HG03025 (cell line): ENCODE data around the gene SLC6A9.
A peak's percentile ranks its signal among the peaks of the same experiment; 100 is the strongest.

Source experiments
- ATAC-seq: cut with Tn5 transposase; IDR thresholded peaks from one replicate; pipeline ENCODE4 v1.9.1; 2021; ENCODE audit warnings: mild to moderate bottlenecking, moderate library complexity; ENCODE audit not compliant: unreplicated experiment, low FRiP score

SLC6A9 gene

GRCh38 chr1:44030605-44031251 is 534 bp downstream of the SLC6A9 start:
- ATAC-seq: peak; percentile 11

DNA sequence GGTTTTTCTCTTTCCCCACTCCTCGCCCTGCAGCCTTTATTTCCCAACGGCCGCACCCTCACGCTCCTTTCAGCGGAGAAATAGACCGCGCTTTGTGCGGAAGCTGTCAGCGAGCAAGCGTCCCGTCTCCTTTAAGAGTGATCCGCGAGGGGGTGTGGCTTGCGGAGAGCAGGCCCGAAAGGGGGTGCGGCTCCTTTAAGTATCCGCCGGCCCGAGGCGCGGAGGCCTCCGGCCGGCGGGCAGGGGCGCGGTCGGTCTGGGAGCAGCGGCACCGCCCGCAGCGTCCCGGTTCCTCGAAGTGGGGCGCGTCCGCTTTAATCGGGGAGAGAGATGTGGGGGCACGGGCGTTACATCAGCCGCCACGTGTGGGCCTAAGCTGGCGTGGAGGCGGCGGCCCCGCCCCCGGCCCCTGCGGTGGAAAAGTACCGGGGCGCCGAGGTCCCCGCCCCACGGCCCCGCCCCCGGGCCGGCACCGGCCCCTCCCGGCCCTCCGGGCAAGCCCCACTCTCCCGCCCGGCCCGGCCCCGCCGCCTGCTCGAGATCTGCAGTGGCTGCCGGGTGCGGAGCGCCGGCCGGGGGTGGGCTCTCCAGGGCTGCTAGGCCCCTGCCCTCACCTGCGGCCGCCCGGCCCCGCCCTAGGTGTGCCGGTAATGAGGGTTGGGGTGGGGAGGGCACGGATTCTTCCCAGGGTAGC is 1.2 kb downstream of the SLC6A9 start:
- ATAC-seq: peak; percentile 74

- no peak for ATAC-seq
These were observed 1.9 kb downstream of the SLC6A9 start for GRCh38 chr1:44029260-44029910.

GRCh38 chr1:44027320-44027719 is 3.9 kb downstream of the SLC6A9 start:
- ATAC-seq: no peak

DNA sequence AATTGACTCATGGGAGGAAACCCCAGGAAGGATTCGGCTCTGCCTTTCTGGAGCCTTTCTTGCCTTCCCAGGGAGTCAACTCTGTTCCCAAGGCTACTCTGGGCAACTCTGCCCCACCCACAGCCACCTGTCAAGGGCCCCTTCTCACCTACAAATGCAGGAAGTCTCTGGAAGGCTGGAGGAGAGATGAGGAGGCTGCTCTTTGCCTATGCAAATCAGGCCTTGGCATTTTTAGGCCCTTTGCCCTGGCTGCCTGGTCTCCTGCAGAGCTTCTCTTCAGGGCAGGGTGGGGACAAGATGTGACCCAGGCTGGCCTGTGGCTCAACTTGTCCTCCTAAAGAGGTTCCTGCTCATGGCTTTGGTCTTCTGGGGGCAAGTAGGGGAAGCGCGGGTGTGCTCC is 5.4 kb downstream of the SLC6A9 start:
- ATAC-seq: no peak

DNA sequence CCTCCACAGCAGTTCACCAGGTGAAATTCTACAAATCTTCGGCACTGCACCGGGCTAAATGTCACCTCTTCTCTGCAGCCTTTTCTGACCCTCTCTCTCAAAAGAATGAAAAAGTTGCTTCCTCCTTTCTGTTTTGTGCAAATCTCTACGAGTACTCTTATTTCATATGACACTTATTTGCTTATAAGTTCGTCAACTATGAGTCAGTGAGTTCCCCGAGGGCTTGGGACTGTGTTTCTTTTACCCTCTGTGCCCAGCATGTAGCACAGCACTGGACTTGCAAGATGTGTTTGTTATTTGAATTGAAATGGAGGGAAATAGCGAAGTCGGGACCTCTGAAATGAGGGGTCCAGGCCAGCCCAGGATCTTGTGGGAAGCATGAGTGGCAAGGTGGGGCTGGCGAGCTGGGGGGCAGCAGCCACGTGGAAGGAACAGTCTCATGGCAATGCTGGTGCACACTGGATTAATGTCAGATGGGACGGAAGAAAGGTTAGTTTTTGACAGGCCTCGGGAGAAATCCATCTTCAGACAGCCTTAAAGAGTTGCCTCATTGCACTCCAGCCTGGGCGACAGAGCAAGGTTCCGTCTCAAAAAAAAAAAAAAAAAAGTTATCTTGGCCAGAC is 6.2 kb downstream of the SLC6A9 start:
- no peak for ATAC-seq

DNA sequence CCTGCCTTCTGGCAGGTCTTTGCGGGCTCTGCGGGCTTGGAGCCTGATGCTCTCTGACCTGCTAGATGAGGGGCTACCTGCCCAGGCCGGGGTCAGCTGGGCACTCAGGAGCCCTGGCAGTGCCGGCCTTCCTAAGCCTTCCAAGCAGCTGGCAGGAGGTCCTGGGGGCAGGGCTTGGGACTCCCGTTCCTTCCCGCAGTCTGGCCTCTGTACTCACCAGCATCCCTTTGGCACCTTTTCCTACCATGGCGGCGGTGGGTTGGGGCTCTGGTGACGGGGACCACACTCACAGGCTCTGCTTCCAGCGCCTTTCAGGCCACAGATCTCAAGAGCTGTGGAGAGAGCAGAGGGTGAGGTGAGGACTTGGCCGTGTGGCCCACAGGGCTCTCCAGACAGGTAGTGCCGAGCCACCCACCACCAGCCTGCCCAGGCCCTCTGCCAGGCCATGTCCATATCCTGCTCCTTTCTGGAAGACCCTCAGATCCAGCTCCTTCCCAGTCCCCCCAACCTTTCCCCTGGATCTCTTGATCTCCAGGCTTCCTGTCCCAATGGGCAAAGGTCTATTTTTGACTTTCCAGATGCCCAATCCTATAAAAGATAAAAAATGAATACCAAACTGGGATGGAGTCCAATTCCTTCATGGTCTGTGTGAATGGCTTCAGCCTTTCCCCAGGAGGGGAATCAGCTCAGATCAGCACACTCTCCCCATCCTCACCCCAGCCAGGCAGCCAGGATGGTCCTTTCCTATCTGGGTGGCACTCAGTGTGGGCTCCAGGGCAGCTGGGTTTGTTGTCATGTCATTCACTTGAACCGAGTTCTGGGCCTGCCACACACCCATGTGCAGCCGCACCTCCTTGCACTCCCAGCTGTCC is 7.0 kb downstream of the SLC6A9 start:
- no peak for ATAC-seq

- no peak for ATAC-seq
These were observed 9.5 kb downstream of the SLC6A9 start for GRCh38 chr1:44021581-44022321.

GRCh38 chr1:44021156-44021555 is 10.1 kb downstream of the SLC6A9 start:
- no peak for ATAC-seq

DNA sequence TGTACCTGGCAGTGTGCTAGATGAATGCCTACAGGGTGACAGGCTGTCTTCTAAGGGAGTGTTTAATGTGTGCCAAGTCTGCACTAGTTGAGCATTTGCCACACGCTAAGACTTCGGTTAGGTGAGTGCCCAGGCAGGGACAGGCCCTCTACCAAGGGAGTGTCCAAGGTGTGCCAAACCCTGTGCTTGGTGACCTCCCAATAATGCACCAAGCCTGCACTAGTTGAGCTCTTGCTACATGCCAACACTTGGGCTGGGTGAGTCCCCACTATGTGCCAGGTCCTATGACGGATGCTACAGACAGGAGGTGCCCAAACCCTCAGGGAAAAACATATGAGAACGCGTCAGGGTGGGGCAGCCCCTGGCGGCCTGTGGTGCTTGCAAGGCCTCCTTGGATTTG is 10.8 kb downstream of the SLC6A9 start:
- no peak for ATAC-seq

GRCh38 chr1:44019466-44019948 is 11.8 kb downstream of the SLC6A9 start:
- no peak for ATAC-seq

- no peak for ATAC-seq
These were observed 14.3 kb downstream of the SLC6A9 start for GRCh38 chr1:44016890-44017400.

DNA sequence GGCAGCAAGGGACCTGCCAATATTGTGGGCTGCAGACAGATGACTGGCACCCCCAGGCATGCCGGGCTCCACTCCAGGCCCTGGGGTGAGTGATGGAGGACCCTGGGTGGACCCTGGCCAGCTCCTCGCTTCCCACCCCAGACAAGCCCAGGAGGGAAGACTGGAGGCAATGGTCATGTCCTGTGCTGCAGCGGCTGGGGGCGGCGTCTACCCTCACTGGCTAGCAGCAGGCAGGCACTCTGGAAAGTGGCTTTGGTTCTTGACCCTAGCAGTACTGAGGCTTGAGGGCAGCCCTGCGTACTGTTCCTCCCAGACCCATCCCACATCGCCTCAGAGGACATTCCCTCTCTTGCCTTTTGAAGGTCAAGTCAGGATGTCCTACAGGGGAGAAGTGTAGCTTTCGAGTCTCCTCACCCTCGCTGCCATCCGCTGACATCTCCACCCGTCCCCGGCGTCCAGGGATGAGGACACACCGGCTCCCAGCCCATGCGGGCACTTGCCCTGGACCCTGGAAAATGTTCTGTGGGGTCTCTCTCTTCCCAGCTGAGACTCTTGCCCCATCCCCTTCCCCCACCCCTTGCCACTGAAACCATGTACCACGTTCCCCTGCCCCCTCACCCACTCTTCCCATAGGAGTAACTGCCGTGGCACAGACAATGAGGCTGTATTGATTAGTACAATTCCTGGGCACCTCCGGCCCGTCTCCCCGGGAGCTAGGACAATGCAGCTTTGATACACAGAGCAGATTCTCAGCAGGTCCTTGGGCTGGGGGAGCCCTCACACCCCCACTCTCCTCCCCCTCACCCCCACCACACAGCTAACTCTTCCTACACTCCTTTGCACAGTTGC is 15.0 kb downstream of the SLC6A9 start:
- ATAC-seq: no peak

- ATAC-seq: no peak
These were observed 16.1 kb downstream of the SLC6A9 start for GRCh38 chr1:44015206-44015605.

GRCh38 chr1:44014365-44015104 is 16.7 kb downstream of the SLC6A9 start:
- no peak for ATAC-seq

DNA sequence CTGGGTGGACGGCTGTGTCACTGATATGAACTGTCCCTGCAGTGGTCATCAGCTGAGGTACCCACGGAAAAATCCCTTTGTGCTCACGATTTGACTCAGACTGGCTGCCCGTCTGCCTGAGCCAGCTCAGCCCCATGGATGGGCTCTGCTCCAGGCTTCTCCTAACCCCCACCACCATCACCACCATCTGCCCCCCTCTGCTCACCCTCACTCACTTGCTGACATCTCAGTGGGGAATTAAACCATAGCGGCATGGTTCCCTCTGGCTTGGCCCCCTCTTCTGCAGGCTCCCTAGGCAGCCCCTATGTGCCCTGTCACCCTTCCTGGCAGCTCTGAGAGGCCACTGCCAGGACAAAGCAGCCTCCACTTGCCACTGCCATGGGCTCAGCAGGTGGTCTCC is 17.3 kb downstream of the SLC6A9 start:
- ATAC-seq: no peak

- no peak for ATAC-seq
These were observed 18.2 kb downstream of the SLC6A9 start for GRCh38 chr1:44012941-44013609.
